ENCODE measurements around the gene JARID2.

The JARID2 gene

GRCh38 chr6:15420959-15421438, 175.1 kb downstream of the JARID2 start:
- Histone ChIP-seq H3K9ac (ENCODE audit: low read length) (no peak overlapping the region), H3K9me3 (ENCODE audit: low read length) (peaks cover 11% of the 10 kb centered on the region), H3K79me2 (ENCODE audit: insufficient read depth, low read length) (no peaks in the 10 kb centered on the region), H3K27ac (ENCODE audit: low read depth, low read length, poor library complexity, severe bottlenecking) (no peak overlapping the region), H2AFZ (ENCODE audit: low read length) (no peak overlapping the region), H3K4me2 (ENCODE audit: low read length) (no peak overlapping the region; the same call in 1 of the 2 replicates), H3K27me3 (ENCODE audit: insufficient read depth, low read length) (no peaks in the 10 kb centered on the region), H3K36me3 (ENCODE audit: insufficient read depth, low read length) (no peaks in the 10 kb centered on the region), H3K9me2 (ENCODE audit: low read depth, low read length) (no peaks in the 10 kb centered on the region), H3K4me1 (ENCODE audit: insufficient read depth, low read length, severe bottlenecking) (no peaks in the 10 kb centered on the region), H4K20me1 (ENCODE audit: insufficient read depth, low read length) (no peaks in the 10 kb centered on the region), H3F3A (ENCODE audit: insufficient read depth, low read length) (no peaks in the 10 kb centered on the region), H3K4me3 (ENCODE audit: low read depth, low read length, poor library complexity, severe bottlenecking) (no peak overlapping the region)
- TF ChIP-seq CTCF (IDR thresholded peaks at IDR 0.05; ENCODE audit: low read length) (no peak), EZH2 (IDR thresholded peaks at IDR 0.05; ENCODE audit: borderline replicate concordance, low read length) (no peak)

GRCh38 chr6:15421945-15422733, 176.3 kb downstream of the JARID2 start:
- H3K9me3 ChIP-seq (ENCODE audit: low read length): peaks cover 11% of the 10 kb centered on the region
- H3K27me3 ChIP-seq (ENCODE audit: insufficient read depth, low read length): no peaks in the 10 kb centered on the region
- TF ChIP-seq CTCF (IDR thresholded peaks at IDR 0.05; ENCODE audit: low read length): no peak
- no peak for TF ChIP-seq EZH2 (IDR thresholded peaks at IDR 0.05; ENCODE audit: borderline replicate concordance, low read length)
- no peak overlapping the region for H3K4me2 ChIP-seq (ENCODE audit: low read length)
- H3K4me3 ChIP-seq (ENCODE audit: low read depth, low read length, poor library complexity, severe bottlenecking): no peak overlapping the region
- no peaks in the 10 kb centered on the region for H3K79me2 ChIP-seq (ENCODE audit: insufficient read depth, low read length)
- peaks cover 2% of the 10 kb centered on the region for H3K4me1 ChIP-seq (ENCODE audit: insufficient read depth, low read length, severe bottlenecking)
- H3K36me3 ChIP-seq (ENCODE audit: insufficient read depth, low read length): no peaks in the 10 kb centered on the region
- no peak overlapping the region for H3K27ac ChIP-seq (ENCODE audit: low read depth, low read length, poor library complexity, severe bottlenecking)
- no peaks in the 10 kb centered on the region for H3F3A ChIP-seq (ENCODE audit: insufficient read depth, low read length)
- no peaks in the 10 kb centered on the region for H3K9me2 ChIP-seq (ENCODE audit: low read depth, low read length)
- H4K20me1 ChIP-seq (ENCODE audit: insufficient read depth, low read length): no peaks in the 10 kb centered on the region
- no peak overlapping the region for H2AFZ ChIP-seq (ENCODE audit: low read length)
- H3K9ac ChIP-seq (ENCODE audit: low read length): no peak overlapping the region

GRCh38 chr6:15423286-15423993, 177.6 kb downstream of the JARID2 start:
- no peak overlapping the region for H3K4me2 ChIP-seq (ENCODE audit: low read length)
- TF ChIP-seq EZH2 (IDR thresholded peaks at IDR 0.05; ENCODE audit: borderline replicate concordance, low read length): no peak
- no peak for TF ChIP-seq CTCF (IDR thresholded peaks at IDR 0.05; ENCODE audit: low read length)
- H3K27ac ChIP-seq (ENCODE audit: low read depth, low read length, poor library complexity, severe bottlenecking): no peak overlapping the region
- H3K9me3 ChIP-seq (ENCODE audit: low read length): peaks cover 11% of the 10 kb centered on the region
- peaks cover 8% of the 10 kb centered on the region for H3K4me1 ChIP-seq (ENCODE audit: insufficient read depth, low read length, severe bottlenecking)
- no peaks in the 10 kb centered on the region for H3F3A ChIP-seq (ENCODE audit: insufficient read depth, low read length)
- no peak overlapping the region for H3K4me3 ChIP-seq (ENCODE audit: low read depth, low read length, poor library complexity, severe bottlenecking)
- H3K36me3 ChIP-seq (ENCODE audit: insufficient read depth, low read length): no peaks in the 10 kb centered on the region
- no peaks in the 10 kb centered on the region for H3K79me2 ChIP-seq (ENCODE audit: insufficient read depth, low read length)
- H3K9me2 ChIP-seq (ENCODE audit: low read depth, low read length): no peaks in the 10 kb centered on the region
- no peak overlapping the region for H2AFZ ChIP-seq (ENCODE audit: low read length)
- H3K27me3 ChIP-seq (ENCODE audit: insufficient read depth, low read length): no peaks in the 10 kb centered on the region
- H4K20me1 ChIP-seq (ENCODE audit: insufficient read depth, low read length): no peaks in the 10 kb centered on the region
- H3K9ac ChIP-seq (ENCODE audit: low read length): no peak overlapping the region

Data from OCI-LY1 (cell line).